Stomach (tissue), 4 donors: Measurements from ENCODE around the gene TMPRSS4.

ENCODE experiments used
- CTCF ChIP-seq, 7 experiments: fragments of 450-650 bp in 4 of 7; fragments of 200-600 bp in 3 of 7; sonication (generic) in 3 of 7; IDR thresholded peaks; one replicate each; pipeline ENCODE4 v1.5.1; 2016 to 2019; ENCODE audit warnings: antibody characterized with exemption in 7 of 7, control low read depth in 2 of 7, mild to moderate bottlenecking in 1 of 7
- POLR2AphosphoS5 ChIP-seq, 3 donors: sonication (generic); formaldehyde crosslinking; IDR thresholded peaks; one replicate each; pipeline ENCODE4 v1.6.1; 2016; ENCODE audit warnings: antibody characterized with exemption in 3 of 3

GRCh38 chr11:118055966-118056365 is 20.9 kb upstream of the TMPRSS4 start:
- TF ChIP-seq CTCF (IDR thresholded peaks at IDR 0.05) = no peak
- no peak for TF ChIP-seq POLR2AphosphoS5 (IDR thresholded peaks at IDR 0.05)
